GM12872 (cell line): ENCODE measurements around the gene GRM8.

Experiments
- TF ChIP-seq, protein P1 (sequence below): IDR thresholded peaks from 3 replicates; pipeline ENCODE4 v1.5.1; 2011; ENCODE audit warnings: low read depth, mild to moderate bottlenecking, low read length, moderate library complexity; ENCODE audit not compliant: insufficient read depth

The GRM8 gene

DNA sequence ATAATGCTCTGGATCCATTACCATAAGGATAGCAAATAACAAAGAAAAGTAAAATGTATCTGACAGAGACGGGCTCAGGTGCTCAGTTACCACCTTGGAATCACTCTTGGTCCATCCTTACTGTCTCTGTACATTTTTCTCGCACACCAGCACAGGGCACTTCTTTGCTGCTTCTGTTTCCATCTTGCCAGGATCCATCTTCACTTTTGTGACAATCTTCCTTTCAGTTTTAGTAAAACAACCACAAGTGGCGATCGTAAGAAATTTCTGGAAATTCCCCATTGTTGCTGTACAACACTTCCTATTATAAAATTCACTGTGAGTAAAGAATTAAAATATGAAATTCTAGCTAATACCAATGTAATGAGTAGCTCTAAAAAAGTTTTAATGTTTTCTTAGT, 695.5 kb downstream of the GRM8 start:
- TF ChIP-seq, protein P1, sequence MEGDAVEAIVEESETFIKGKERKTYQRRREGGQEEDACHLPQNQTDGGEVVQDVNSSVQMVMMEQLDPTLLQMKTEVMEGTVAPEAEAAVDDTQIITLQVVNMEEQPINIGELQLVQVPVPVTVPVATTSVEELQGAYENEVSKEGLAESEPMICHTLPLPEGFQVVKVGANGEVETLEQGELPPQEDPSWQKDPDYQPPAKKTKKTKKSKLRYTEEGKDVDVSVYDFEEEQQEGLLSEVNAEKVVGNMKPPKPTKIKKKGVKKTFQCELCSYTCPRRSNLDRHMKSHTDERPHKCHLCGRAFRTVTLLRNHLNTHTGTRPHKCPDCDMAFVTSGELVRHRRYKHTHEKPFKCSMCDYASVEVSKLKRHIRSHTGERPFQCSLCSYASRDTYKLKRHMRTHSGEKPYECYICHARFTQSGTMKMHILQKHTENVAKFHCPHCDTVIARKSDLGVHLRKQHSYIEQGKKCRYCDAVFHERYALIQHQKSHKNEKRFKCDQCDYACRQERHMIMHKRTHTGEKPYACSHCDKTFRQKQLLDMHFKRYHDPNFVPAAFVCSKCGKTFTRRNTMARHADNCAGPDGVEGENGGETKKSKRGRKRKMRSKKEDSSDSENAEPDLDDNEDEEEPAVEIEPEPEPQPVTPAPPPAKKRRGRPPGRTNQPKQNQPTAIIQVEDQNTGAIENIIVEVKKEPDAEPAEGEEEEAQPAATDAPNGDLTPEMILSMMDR = no peak

DNA sequence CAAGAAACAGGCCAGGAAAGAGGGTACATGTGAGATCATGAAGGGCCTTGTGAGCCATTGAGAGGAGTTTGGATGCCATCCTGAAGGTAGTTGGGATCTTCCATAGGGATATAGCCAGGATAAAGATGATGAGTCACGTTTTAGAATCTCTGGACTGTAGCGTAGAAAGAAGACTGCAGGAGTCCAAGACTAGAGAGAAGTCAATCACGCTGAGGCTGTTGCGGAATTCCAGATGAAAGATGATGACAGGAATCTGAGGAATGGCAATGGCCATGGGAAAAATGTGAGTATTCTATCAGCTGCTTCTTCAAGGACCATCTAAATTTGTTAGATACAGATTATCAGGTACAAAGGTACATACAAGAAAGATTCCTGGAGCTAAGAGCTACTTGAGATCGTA, 711.3 kb downstream of the GRM8 start:
- TF ChIP-seq, protein P1 = no peak

DNA sequence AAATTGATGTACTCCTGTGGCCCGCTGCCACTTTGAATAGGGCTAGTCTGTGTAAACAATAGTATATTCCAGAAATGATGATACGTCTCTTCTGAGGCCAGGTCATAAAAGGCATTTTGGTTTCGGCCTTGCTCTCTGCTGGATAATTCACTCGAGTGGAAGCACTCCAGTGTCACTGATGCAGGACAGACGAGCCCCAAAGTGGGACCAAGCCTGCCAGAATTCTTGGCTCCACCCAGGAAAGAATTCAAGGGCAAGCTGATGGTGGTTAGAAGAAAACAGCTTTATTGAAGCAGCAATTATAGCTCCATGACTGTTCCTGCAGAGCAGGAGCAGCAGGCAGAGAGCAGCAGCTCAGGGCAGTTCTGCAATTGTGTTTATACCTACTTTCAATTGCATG, 717.6 kb downstream of the GRM8 start:
- TF ChIP-seq, protein P1 = no peak

DNA sequence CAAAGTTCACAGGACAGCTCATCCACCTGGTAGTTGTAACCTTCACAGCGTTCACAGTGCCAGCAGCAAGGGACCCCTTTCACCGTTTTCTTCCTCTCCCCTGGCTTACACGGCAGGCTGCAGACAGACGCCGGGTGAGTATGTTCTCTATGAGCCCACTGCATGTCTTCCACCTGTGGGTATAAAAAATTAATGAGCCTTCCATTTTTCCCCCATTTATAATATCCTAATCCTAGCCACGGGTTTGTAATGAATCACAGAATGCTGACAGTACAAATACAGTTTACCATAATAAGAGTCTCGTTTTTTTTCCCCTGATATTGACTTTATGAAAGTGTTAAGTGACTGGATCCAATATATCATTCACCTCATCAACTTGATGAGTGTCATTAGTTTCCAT, 719.0 kb downstream of the GRM8 start:
- TF ChIP-seq, protein P1 = no peak

DNA sequence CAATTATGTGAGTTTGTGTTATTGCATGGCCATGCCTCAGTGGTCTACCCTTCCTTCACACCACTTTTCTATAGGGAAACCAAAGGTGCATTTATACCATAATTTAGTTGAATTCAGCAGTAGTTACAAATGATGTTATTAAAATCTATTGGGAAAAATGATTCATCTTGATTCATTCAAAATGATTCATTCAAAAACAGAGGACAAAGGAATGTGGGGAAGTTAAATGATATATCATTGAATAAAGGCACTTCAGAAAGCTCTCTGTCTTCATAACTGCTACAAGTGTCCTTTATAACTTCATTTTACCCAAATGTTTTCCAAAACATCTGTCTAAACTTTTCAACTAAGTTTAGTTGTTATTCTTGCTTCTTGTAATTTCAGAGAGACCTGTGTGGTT, 722.9 kb downstream of the GRM8 start:
- TF ChIP-seq, protein P1 = no peak

DNA sequence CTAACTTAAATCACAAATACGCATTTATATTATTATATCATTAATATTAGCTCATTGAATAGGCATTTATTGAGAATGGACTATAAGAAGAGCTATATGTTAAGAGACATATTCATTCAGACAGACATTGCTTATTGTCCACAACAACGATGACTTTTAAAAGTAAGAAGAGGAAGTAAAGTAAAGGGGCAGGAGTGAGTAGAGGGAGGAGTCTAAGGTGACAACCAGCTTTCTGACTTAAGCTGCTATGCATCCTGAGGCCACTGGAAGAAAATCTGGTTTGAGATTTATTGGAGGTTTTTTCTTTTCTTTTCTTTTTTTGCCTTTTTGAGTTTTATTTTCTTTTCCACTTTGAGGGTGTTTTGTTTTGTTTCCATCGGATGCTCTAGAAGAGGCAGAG, 723.5 kb downstream of the GRM8 start:
- TF ChIP-seq, protein P1 = no peak

DNA sequence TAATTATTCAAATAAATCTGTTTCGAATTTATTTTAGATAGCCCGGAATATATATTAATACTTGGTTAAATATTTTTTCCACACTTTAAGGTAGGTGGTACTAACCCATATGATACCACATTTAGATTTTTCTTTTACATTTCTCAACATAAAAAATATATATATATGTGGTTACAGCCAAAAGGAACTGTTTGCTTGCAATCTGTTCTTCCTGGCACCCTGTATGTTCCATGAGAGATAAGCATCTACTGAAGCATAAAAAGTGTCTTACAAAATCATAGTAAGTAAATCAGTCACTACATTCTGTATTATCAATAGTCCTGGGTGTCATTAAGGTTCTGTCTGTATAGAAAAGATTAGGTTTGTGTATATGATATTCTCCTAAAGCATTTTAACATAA, 726.8 kb downstream of the GRM8 start:
- TF ChIP-seq, protein P1 = no peak

DNA sequence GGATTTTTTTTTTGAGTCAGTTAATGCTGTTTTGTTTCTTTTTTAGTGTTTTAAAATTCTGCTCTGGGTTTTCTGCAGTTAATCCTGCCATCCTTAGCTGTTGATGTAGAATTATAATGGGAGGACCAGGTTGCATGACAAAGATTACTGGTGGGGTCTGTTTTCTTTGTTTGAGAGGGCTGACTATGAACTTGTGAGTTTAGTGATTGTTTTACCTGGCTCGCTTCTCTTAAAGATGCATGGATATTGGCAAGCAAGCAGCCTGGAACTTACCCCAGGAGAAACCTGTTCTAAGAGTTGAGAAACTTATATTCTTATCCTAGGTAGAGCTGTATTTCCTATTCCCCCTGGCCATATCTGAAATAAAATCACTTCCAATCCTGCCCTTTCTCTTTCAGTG, 727.8 kb downstream of the GRM8 start:
- TF ChIP-seq, protein P1 = no peak
